ENCODE data around the gene TP53INP2. TPM values are rescaled to one million over a fixed set of nuclear protein-coding genes. Genes with fewer than 3 reads are reported as not detected.
"Not testable (repeated sequence)": the region's sequence is repeated elsewhere in the genome, so short reads cannot be mapped to it uniquely, and the experiment has no call there.

The TP53INP2 gene
- total RNA-seq: 10 to 100 TPM in 4 of 6 experiments, 1 to 10 TPM in 2; 5.8 to 24.1 (median 12.7) TPM
- long read RNA-seq, partial matches to known transcripts: 0 of 1 reads
- long read RNA-seq, other reads (novel, unspliced or antisense): 1 of 1 reads

DNA sequence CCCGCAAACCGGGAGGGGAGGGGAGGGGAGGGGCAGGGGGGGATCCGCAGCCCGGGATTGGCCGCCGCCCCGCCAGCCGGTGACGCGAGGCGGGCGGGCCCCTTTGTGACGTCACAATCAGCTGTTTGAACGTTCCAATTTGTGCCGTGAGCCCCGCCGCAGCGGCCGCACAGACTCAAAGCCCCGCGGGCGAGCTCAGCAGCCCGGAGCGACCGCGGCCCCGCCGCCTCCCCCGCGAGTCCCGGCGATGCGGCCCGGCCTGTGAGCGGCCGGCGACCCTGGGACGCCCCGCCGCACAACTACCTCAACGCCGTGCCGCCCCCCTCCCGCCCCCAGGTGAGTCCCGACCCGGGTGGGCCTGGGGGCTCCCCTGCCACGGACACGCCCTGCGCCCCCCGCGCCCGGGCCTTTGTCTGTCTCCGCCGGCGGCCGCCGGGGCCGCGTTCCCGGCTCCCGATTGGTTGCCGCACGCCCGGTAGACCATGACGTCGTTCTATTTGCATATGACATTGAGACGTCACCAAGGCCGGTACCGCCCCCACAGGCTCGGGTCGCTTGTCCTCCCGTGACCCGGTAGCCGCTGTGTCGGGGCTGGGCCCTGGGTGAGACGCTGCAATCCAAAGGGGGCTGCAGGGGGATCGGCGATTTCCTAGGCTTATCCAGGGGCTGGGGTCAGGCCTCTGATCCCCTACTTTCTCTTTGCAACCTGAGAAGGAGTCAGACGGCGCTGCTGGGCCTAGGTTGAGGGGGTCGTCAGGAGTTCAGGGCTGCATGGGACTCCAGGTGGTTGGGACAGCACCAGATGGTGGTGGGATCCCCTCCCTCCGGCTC, at the start of gene TP53INP2:
TP53INP2 (plus strand) TSS at position 168 of the 831 bp plus-strand sequence. CDS start 4,396 bp downstream, outside the sequence.
- 0% methylated on average over 2 of the region's 82 CpGs for WGBS (ENCODE audit: insufficient coverage, low coverage, low lambda C conversion rate, missing lambda C conversion rate)
- peak; percentile 71 to 81 (median 78) for ATAC-seq
- intact Hi-C loops (cut with DNase I): loop anchor here (10.0 kb wide), 2 partner anchors 160 to 170 kb away; no protein-coding TSS in a partner anchor
- H3K4me3 ChIP-seq: peak within 1 kb of the TSS; percentile 73 to 81 (median 73)
- peak within 1 kb of the TSS; percentile 98 to 100 (median 99) for H3K27ac ChIP-seq
- H3K9me3 ChIP-seq: no peaks in the 10 kb centered on the region
- H3K4me1 ChIP-seq: peaks cover 0 to 34% (median 12%) of the 10 kb centered on the region in 4 donors
- TF ChIP-seq CTCF (IDR thresholded peaks at IDR 0.05) (no peak), POLR2A (IDR thresholded peaks at IDR 0.05) (peak; percentile 91)
- DNase-seq: peak; percentile 94 to 97 (median 97)
- H3K27me3 ChIP-seq: no peaks in the 10 kb centered on the region
- no peaks in the 10 kb centered on the region for H3K36me3 ChIP-seq

DNA sequence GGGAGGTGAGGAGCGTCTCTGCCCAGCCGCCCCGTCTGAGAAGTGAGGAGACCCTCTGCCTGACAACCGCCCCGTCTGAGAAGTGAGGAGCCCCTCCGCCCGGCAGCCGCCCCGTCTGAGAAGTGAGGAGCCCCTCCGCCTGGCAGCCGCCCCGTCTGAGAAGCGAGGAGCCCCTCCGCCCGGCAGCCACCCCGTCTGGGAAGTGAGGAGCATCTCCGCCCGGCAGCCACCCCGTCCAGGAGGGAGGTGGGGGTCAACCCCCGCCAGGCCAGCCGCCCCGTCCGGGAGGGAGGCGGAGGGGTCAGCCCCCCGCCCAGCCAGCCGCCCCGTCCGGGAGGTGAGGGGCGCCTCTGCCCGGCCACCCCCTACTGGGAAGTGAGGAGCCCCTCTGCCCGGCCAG, 45.5 kb upstream of the TP53INP2 start:
- no CpG with 5 or more reads among the region's 31 CpGs for WGBS (ENCODE audit: insufficient coverage, low coverage, low lambda C conversion rate, missing lambda C conversion rate)
- H3K36me3 ChIP-seq: not testable (repeated sequence)

DNA sequence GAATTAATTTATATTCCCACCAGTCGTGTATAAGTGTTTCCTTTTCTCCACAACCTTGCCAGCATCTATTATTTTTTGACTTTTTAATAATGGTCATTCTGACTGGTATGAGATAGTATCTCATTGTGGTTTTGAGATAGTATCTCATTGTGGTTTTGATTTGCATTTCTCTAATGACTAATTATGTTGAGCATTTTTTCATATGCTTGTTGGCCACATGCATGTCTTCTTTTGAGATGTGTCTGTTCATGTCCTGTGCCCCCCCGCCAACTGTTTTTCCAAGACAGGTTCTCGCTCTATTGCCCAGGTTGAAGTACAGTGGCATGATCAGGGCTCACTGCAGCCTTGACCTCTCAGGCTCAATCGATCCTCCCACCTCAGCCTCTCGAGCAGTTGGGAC, 42.3 kb upstream of the TP53INP2 start:
- ATAC-seq; intact Hi-C loops (cut with DNase I); DNase-seq; H3K9me3 ChIP-seq; H3K36me3 ChIP-seq; H3K27me3 ChIP-seq; H3K4me1 ChIP-seq; H3K27ac ChIP-seq; H3K4me3 ChIP-seq: not testable (repeated sequence)
- WGBS (ENCODE audit: insufficient coverage, low coverage, low lambda C conversion rate, missing lambda C conversion rate): 65% methylated on average over 2 of the region's 5 CpGs

More for the DNA sequence above, 45.5 kb upstream of the TP53INP2 start:
- H3K27me3 ChIP-seq; ATAC-seq; DNase-seq; H3K4me3 ChIP-seq; H3K9me3 ChIP-seq; intact Hi-C loops (cut with DNase I); H3K4me1 ChIP-seq; H3K27ac ChIP-seq: not testable (repeated sequence)

GRCh38 chr20:34663213-34663943, 40.8 kb upstream of the TP53INP2 start:
- DNase-seq (no peak), ATAC-seq (no peak)
- Histone ChIP-seq H3K4me1 (no peaks in the 10 kb centered on the region), H3K4me3 (no peak overlapping the region), H3K27me3 (no peaks in the 10 kb centered on the region), H3K9me3 (no peaks in the 10 kb centered on the region), H3K27ac (no peak overlapping the region), H3K36me3 (no peaks in the 10 kb centered on the region)
- TF ChIP-seq POLR2A (IDR thresholded peaks at IDR 0.05) (no peak), CTCF (IDR thresholded peaks at IDR 0.05) (no peak)
- intact Hi-C loops (cut with DNase I): no loop called here
- 80% methylated on average over 5 of the region's 5 CpGs for WGBS (ENCODE audit: insufficient coverage, low coverage, low lambda C conversion rate, missing lambda C conversion rate)

GRCh38 chr20:34664751-34665150, 39.4 kb upstream of the TP53INP2 start:
- H3K36me3 ChIP-seq; H3K27ac ChIP-seq; H3K9me3 ChIP-seq; ATAC-seq; H3K4me1 ChIP-seq; intact Hi-C loops (cut with DNase I); H3K27me3 ChIP-seq; DNase-seq; H3K4me3 ChIP-seq: not testable (repeated sequence)
- 99% methylated on average over 7 of the region's 7 CpGs for WGBS (ENCODE audit: insufficient coverage, low coverage, low lambda C conversion rate, missing lambda C conversion rate)
